Common myeloid progenitor, CD34-positive (primary cell): ENCODE measurements around the gene ARFIP1.
A peak's percentile ranks its signal among the peaks of the same experiment; 100 is the strongest.
"Not testable (repeated sequence)": the region's sequence is repeated elsewhere in the genome, so short reads cannot be mapped to it uniquely, and the experiment has no call there.

ENCODE experiments used
- CTCF ChIA-PET: fragments of 350-600 bp; sonication (Branson Sonifier 250); formaldehyde crosslinking; loops from one replicate; lab custom pipeline; 2021; ENCODE audit warnings: antibody characterized with exemption; lab: Charles Lee
- POLR2A ChIA-PET: fragments of 350-600 bp; sonication (Branson Sonifier 250); formaldehyde crosslinking; loops from one replicate; lab custom pipeline; 2021; ENCODE audit warnings: antibody characterized with exemption; lab: Charles Lee
- DNase-seq, 3 donors: peaks; one replicate each; pipeline versions ENCODE4 v3.0.0 to v3.0.0-alpha.2; 2013
- H3K27ac ChIP-seq, 2 experiments: 1 replicate in 1 of 2; 2 replicates in 1 of 2; pipeline ENCODE4 v1.7.0; 2013; ENCODE audit warnings: inconsistent platforms in 2 of 2, low read length in 2 of 2, mild to moderate bottlenecking in 2 of 2, low read depth in 1 of 2, moderate library complexity in 1 of 2; ENCODE audit not compliant: severe bottlenecking in 2 of 2, insufficient read depth in 1 of 2, poor library complexity in 1 of 2
- H3K27me3 ChIP-seq, 5 experiments: replicated peaks in 2 of 5; 1 replicate in 3 of 5; 2 replicates in 2 of 5; pipeline versions ENCODE4 v1.6.1 to v1.7.0; 2013; ENCODE audit warnings: low read length in 4 of 5, mild to moderate bottlenecking in 2 of 5, moderate library complexity in 2 of 5, inconsistent platforms in 1 of 5; ENCODE audit not compliant: insufficient read depth in 5 of 5, control insufficient read depth in 4 of 5
- H3K36me3 ChIP-seq, 4 experiments: 1 replicate in 2 of 4; 2 replicates in 2 of 4; pipeline versions ENCODE4 v1.6.1 to v1.7.0; 2013; ENCODE audit warnings: low read length in 3 of 4, control low read depth in 1 of 4, mild to moderate bottlenecking in 1 of 4; ENCODE audit not compliant: control insufficient read depth in 4 of 4, insufficient read depth in 4 of 4
- H3K4me1 ChIP-seq, 4 experiments: 1 replicate in 3 of 4; 2 replicates in 1 of 4; pipeline versions ENCODE4 v1.6.1 to v1.7.1; 2013; ENCODE audit warnings: low read length in 3 of 4, mild to moderate bottlenecking in 3 of 4, control low read depth in 1 of 4, inconsistent platforms in 1 of 4, moderate library complexity in 1 of 4; ENCODE audit not compliant: control insufficient read depth in 4 of 4, insufficient read depth in 4 of 4; ENCODE audit errors: control extremely low read depth in 1 of 4
- H3K4me3 ChIP-seq, 7 experiments: 1 replicate in 4 of 7; 2 replicates in 3 of 7; pipeline versions ENCODE4 v1.5.1 to v1.7.0; 2013; ENCODE audit warnings: mild to moderate bottlenecking in 7 of 7, low read length in 6 of 7, moderate library complexity in 6 of 7, inconsistent platforms in 2 of 7, low read depth in 2 of 7, control low read depth in 1 of 7; ENCODE audit not compliant: insufficient read depth in 4 of 7, control insufficient read depth in 1 of 7; ENCODE audit errors: extremely low read depth in 1 of 7
- H3K9me3 ChIP-seq, 5 experiments: 1 replicate in 4 of 5; 2 replicates in 1 of 5; pipeline versions ENCODE4 v1.6.1 to v1.7.1; 2013; ENCODE audit warnings: low read length in 4 of 5, mild to moderate bottlenecking in 2 of 5, inconsistent platforms in 1 of 5, low read depth in 1 of 5, moderate library complexity in 1 of 5; ENCODE audit not compliant: control insufficient read depth in 4 of 5, insufficient read depth in 2 of 5; ENCODE audit errors: control extremely low read depth in 1 of 5
- WGBS: methylation state at CpG from one replicate; pipeline ENCODE4 v1.1.5; 2013; ENCODE audit not compliant: insufficient coverage; 5-methylcytosine and 5-hydroxymethylcytosine counted together

The ARFIP1 gene

DNA sequence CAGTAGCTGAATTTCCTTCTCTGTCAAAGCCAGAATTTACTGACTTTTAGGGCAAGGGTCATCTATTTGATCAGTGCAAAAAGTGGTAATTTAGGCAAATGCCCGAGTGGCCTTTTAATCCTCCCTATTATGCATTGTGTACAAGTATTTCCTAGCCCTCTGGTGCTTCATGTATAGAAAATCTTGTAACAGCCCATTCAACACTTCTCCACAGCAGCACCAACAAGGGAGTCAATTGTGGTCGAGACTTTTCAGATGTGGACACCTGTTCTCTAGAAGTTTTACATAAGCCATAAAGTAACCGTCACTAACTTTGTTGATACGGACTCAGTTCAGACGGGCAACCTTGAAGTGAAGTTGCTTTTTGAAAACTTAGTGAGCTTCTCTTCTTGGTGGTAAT, 105.4 kb downstream of the ARFIP1 start:
- POLR2A ChIA-PET = no interaction called here
- H3K4me3 ChIP-seq = no peak overlapping the region
- no peak overlapping the region for H3K27ac ChIP-seq
- H3K9me3 ChIP-seq = no peaks in the 10 kb centered on the region
- no peaks in the 10 kb centered on the region for H3K4me1 ChIP-seq
- peaks cover 0 to 14% (median 7%) of the 10 kb centered on the region in 4 experiments for H3K36me3 ChIP-seq
- CTCF ChIA-PET = no interaction called here
- no peak for DNase-seq
- no peaks in the 10 kb centered on the region for H3K27me3 ChIP-seq
- WGBS = 100% methylated on average over 3 of the region's 5 CpGs

DNA sequence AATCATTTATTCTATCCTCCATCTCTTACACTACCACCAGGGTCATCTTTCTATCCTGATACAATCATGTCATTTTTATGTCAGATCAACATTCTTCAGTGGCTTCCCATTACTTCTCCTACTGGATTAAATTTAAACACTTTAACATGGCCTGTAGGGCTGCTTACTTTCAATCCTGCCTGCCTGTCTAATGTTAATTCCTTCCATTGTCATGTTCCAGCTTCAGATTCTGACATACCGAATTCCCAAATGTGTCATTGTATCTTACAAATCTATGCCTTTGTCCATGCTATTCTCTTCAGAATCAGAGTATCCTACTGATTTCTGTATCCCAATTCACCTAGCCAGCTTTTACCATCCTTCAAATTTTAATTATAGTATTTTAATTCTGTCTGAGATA, 106.4 kb downstream of the ARFIP1 start:
- Histone ChIP-seq H3K4me1 (no peaks in the 10 kb centered on the region), H3K36me3 (peaks cover 0 to 14% (median 7%) of the 10 kb centered on the region in 4 experiments), H3K27ac (no peak overlapping the region), H3K9me3 (no peaks in the 10 kb centered on the region), H3K4me3 (no peak overlapping the region), H3K27me3 (no peaks in the 10 kb centered on the region)
- no CpG with 5 or more reads among the region's 1 CpG for WGBS
- POLR2A ChIA-PET = no interaction called here
- CTCF ChIA-PET = interaction anchor here (1.8 kb wide), 1 partner anchor 197 kb away, joined by 6 read pairs; no protein-coding TSS in a partner anchor
- DNase-seq = no peak

DNA sequence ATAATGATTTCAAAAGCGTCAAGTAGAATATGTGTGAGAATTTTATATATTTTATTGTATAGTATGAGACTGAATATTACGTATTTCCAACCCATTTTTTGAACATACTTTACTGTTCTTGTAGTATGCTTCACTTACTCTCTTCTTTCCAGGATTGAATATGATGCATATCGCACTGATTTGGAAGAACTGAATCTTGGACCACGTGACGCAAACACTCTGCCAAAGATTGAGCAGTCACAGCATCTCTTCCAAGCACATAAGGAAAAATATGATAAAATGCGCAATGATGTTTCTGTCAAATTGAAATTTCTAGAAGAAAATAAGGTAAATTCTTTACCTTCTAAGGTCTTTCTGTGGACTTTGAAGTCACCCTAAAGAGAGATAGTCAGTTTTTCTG, 108.2 kb downstream of the ARFIP1 start:
- Histone ChIP-seq H3K4me1 (no peaks in the 10 kb centered on the region), H3K27ac (no peak overlapping the region), H3K36me3 (peaks cover 0 to 12% (median 6%) of the 10 kb centered on the region in 4 experiments), H3K9me3 (no peaks in the 10 kb centered on the region), H3K4me3 (no peak overlapping the region), H3K27me3 (no peaks in the 10 kb centered on the region)
- ChIA-PET POLR2A (no interaction called here), CTCF (interaction anchor here (0.8 to 1.8 kb wide), 3 partner anchors 8 to 195 kb away, joined by 3 to 6 read pairs (median 3); no protein-coding TSS in a partner anchor)
- WGBS = 100% methylated on average over 1 of the region's 6 CpGs
- no peak for DNase-seq

DNA sequence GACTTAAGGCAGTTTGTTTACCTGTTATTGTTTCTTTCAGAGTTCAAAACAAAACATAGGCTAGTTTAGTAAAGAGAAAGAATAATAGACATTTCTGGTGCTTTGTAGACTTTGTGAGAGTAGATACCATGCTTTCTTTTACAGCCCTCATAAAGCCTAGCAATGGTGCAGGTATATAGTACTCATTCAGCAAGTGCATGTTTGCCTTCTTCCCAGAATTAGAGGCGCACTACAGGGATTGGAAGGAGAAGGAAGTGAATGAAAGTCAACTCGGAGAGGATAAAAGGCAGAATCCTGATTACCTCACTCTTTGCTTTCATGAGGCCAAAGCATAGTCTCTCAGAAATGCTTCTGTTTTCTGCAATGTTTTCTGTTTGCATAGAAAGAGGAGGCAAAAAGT, 113.2 kb downstream of the ARFIP1 start:
- Histone ChIP-seq H3K36me3 (peaks cover 0 to 9% (median 4%) of the 10 kb centered on the region in 4 experiments), H3K4me3 (no peak overlapping the region), H3K4me1 (peaks cover 3 to 14% (median 8%) of the 10 kb centered on the region in 4 experiments), H3K9me3 (no peaks in the 10 kb centered on the region), H3K27ac (no peak overlapping the region), H3K27me3 (no peaks in the 10 kb centered on the region)
- ChIA-PET CTCF (interaction anchor here (0.9 to 1.1 kb wide), 2 partner anchors 12 to 29 kb away, joined by 3 to 4 read pairs; no protein-coding TSS in a partner anchor), POLR2A (no interaction called here)
- 93% methylated on average over 2 of the region's 2 CpGs for WGBS
- no peak for DNase-seq

DNA sequence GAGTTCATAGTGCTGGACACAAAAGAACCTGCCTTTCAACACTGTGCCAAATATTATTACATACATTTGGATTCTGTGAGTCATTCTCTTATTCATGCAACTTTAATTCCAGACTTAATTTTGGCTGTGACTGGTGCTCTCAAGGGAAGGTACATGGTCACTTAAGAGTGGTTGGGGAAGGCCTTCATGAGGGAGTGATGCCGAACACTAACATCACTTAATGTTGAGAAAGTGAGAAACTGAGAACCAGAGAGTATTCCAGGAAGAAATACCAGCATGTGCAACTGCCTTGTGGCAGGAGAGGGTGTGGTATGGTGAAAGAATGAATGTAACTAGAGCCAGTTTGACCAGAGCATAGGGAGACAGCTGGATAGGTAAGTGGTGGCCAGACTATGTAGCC, 114.9 kb downstream of the ARFIP1 start:
- 100% methylated on average over 1 of the region's 1 CpG for WGBS
- Histone ChIP-seq H3K9me3 (no peaks in the 10 kb centered on the region), H3K27ac (no peak overlapping the region), H3K4me1 (peaks cover 3 to 15% (median 9%) of the 10 kb centered on the region in 4 experiments), H3K36me3 (peaks cover 0 to 5% (median 2%) of the 10 kb centered on the region in 4 experiments), H3K4me3 (no peak overlapping the region), H3K27me3 (no peaks in the 10 kb centered on the region)
- DNase-seq = no peak
- CTCF ChIA-PET = no interaction called here
- POLR2A ChIA-PET = no interaction called here

DNA sequence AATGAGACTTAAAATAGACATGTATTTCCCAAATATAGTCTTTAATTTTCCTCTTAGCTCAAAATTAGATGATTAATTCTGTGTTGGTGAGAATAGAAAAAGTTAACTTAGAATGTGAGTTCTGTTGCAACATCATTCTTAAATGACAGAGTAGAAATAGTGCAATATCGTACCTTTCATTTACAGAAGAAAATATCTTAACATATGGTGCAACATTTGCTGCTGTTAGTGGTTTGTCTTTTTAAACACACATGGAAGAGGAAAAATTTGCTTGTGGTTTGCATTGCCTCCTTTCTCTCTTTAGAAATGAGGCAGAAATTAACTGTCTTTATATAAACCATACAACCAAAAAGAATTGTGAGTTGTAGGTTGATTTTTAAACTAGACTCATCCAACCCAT, 117.1 kb downstream of the ARFIP1 start:
- CTCF ChIA-PET = interaction anchor here (0.7 to 1.1 kb wide), 2 partner anchors 9 to 37 kb away, joined by 3 read pairs; no protein-coding TSS in a partner anchor
- WGBS = no CpG with 5 or more reads among the region's 1 CpG
- Histone ChIP-seq H3K36me3 (peaks cover 0 to 3% (median under 1%) of the 10 kb centered on the region in 4 experiments), H3K4me3 (no peak overlapping the region), H3K9me3 (no peaks in the 10 kb centered on the region), H3K27me3 (no peaks in the 10 kb centered on the region), H3K4me1 (peaks cover 3 to 15% (median 9%) of the 10 kb centered on the region in 4 experiments), H3K27ac (no peak overlapping the region)
- peak in 2 of 3 donors; percentile 46 to 58 for DNase-seq
- POLR2A ChIA-PET = no interaction called here

DNA sequence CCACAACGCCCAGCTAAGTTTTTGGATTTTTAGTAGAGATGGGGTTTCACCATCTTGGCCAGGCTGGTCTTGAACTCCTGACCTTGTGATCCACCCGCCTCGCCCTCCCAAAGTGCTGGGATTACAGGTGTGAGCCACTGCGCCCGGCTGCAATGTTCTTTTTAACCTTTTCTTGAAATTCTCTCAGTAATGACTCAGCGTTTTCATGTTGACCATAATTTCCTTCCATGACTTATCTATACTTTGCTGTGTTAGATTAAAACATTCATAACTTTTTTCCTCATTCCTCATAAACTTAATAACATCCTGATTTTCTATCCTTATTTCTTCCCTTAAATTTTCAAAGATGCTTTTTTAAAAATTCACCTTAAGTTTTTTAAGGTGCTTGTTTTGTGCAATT, 118.4 kb downstream of the ARFIP1 start:
- H3K27ac ChIP-seq, POLR2A ChIA-PET, H3K36me3 ChIP-seq, CTCF ChIA-PET, H3K4me3 ChIP-seq, H3K27me3 ChIP-seq, H3K9me3 ChIP-seq: not testable (repeated sequence)
- H3K4me1 ChIP-seq = peaks cover 3 to 15% (median 9%) of the 10 kb centered on the region in 4 experiments
- peak; percentile 5 to 52 (median 23) for DNase-seq
- WGBS = 57% methylated on average over 6 of the region's 6 CpGs
